Adrenal gland (tissue), 19 donors: ENCODE measurements around the gene ITGA2. TPM values are rescaled to one million over a fixed set of nuclear protein-coding genes. Genes with fewer than 3 reads are reported as not detected.

ENCODE experiments used
- DNase-seq, 7 donors: peaks; one replicate each; pipeline ENCODE4 v3.0.0-alpha.2; 2019 to 2020
- H3K27ac ChIP-seq, 5 donors: fragments of 200-600 bp; sonication (generic) in 4 of 5; 1 replicate in 3 of 5; 2 replicates in 2 of 5; pipeline versions ENCODE4 v1.5.1 to v1.8.0; 2016 to 2020; ENCODE audit warnings: mild to moderate bottlenecking in 1 of 5
- H3K27me3 ChIP-seq: fragments of 200-600 bp; 2 replicates; pipeline ENCODE4 v1.8.0; 2021
- H3K36me3 ChIP-seq, 2 donors: fragments of 200-600 bp; replicated peaks in 1 of 2; 1 replicate in 1 of 2; 2 replicates in 1 of 2; pipeline versions ENCODE4 v1.5.1 to v1.8.0; 2018 to 2022
- H3K4me1 ChIP-seq, 2 donors: fragments of 200-600 bp; replicated peaks in 1 of 2; 1 replicate in 1 of 2; 2 replicates in 1 of 2; pipeline versions ENCODE4 v1.5.1 to v1.8.0; 2018 to 2021
- H3K4me3 ChIP-seq, 4 donors: fragments of 200-600 bp; sonication (generic) in 3 of 4; one replicate each; pipeline ENCODE4 v1.5.1; 2016 to 2018
- H3K9me3 ChIP-seq, 3 donors: fragments of 200-600 bp; sonication (generic) in 1 of 3; replicated peaks in 1 of 3; 1 replicate in 2 of 3; 2 replicates in 1 of 3; pipeline versions ENCODE4 v1.5.1 to v1.8.0; 2016 to 2021
- POLR2A ChIP-seq, 2 donors: fragments of 450-650 bp; IDR thresholded peaks; one replicate each; pipeline ENCODE4 v1.6.1; 2017; ENCODE audit warnings: antibody characterized with exemption in 2 of 2, mild to moderate bottlenecking in 2 of 2, moderate library complexity in 1 of 2
- WGBS, 4 donors: extraction: QIAGEN DNeasy Blood & Tissue Kit in 2 of 4; methylation state at CpG; one replicate each; pipeline versions ENCODE4 v1.1.5 to v1.1.7; 2013 to 2017; 5-methylcytosine and 5-hydroxymethylcytosine counted together
- intact Hi-C, 2 donors: fragments of 100-400 bp; cut with DNase I; formaldehyde crosslinking; loops; one replicate each; pipeline versions ENCODE4 v1.14.1 to v1.15.0; 2022 to 2023
- long read RNA-seq, 10 donors: library from polyadenylated mRNA in 3 of 10; unstranded in 2 of 10; stranded (forward) in 1 of 10; transcript quantifications; one replicate each; pipeline ENCODE4 v2.0.0 and lab custom pipeline, GENCODE V29; 2021 to 2026
- polyA plus RNA-seq, 3 donors: library from polyadenylated mRNA; stranded (reverse); fragments of 200-250 nt in 2 of 3; fragments of 350-450 nt in 1 of 3; fragmentation: Illumina TruSeq in 1 of 3; extraction: RNeasy Lipid Tissue Mini Kit (QIAGEN cat#74804) in 1 of 3; gene quantifications; one replicate each; pipeline ENCODE4 v1.2.3, GENCODE V29; 2013 to 2014
- total RNA-seq, 9 donors: library from RNA; depleted of rRNA in 4 of 9; stranded (reverse); fragments of >200 nt in 4 of 9; fragments of 120-200 nt in 1 of 9; fragmentation: NEBNext Ultra II Directional in 1 of 9; extraction: Animal tissue kit (Norgen Biotek cat#: 25700) in 1 of 9; gene quantifications; one replicate each; pipeline versions ENCODE4 v1.1.0 to v1.2.4, GENCODE V29; 2013 to 2023
- TF ChIP-seq, protein P1 (sequence below), 6 experiments: fragments of 450-650 bp in 4 of 6; fragments of 200-600 bp in 2 of 6; sonication (generic) in 1 of 6; IDR thresholded peaks; 1 replicate in 5 of 6; 2 replicates in 1 of 6; pipeline versions ENCODE4 v1.5.1 to v1.8.0; 2016 to 2021; ENCODE audit warnings: antibody characterized with exemption in 6 of 6, mild to moderate bottlenecking in 2 of 6, moderate library complexity in 1 of 6
- donor health status: healthy with polysubstance abuse.
- donor health status: Bipolar disorder and iron deficiency.
- donor health status: DM: yes; HTN: yes; CAD: no.
- donor health status: DM: no; HTN: no; CAD: no.
- donor health status: DM: no; HTN: no; CAD: no.
- donor health status: DM: yes; HTN: yes; CAD: no.

The ITGA2 gene
- 100 to 1,000 TPM in 1 of 9 donors, 10 to 100 TPM in 7, 1 to 10 TPM in 1; 6.2 to 127 (median 21.8) TPM for total RNA-seq
- polyA plus RNA-seq, result 10 to 100 TPM in 1 of 3 donors, 1 to 10 TPM in 2; 1.8 to 14.5 (median 2.3) TPM
- long read RNA-seq, donor 1, result 0 reads
- long read RNA-seq, donor 2, result 0 reads
- long read RNA-seq, donor 3, result 0 reads
- long read RNA-seq, donor 4, partial matches to known transcripts, result 9 of 16 reads
- long read RNA-seq, donor 4, other reads (novel, unspliced or antisense), result 7 of 16 reads
- long read RNA-seq, donor 5, full-length matches to known transcripts, result 3 of 28 reads
- long read RNA-seq, donor 5, partial matches to known transcripts, result 9 of 28 reads
- long read RNA-seq, donor 5, other reads (novel, unspliced or antisense), result 16 of 28 reads
- long read RNA-seq, donor 6, partial matches to known transcripts, result 15 of 20 reads
- long read RNA-seq, donor 6, other reads (novel, unspliced or antisense), result 5 of 20 reads
- long read RNA-seq, donor 7, result 0 reads
- long read RNA-seq, donor 8, result 0 reads
- long read RNA-seq, donor 9, full-length matches to known transcripts, result 1 of 1 reads
- long read RNA-seq, donor 9, partial matches to known transcripts, result 0 of 1 reads
- long read RNA-seq, donor 9, other reads (novel, unspliced or antisense), result 0 of 1 reads
- long read RNA-seq, donor 10, full-length matches to known transcripts, result 1 of 1 reads
- long read RNA-seq, donor 10, partial matches to known transcripts, result 0 of 1 reads
- long read RNA-seq, donor 10, other reads (novel, unspliced or antisense), result 0 of 1 reads

DNA sequence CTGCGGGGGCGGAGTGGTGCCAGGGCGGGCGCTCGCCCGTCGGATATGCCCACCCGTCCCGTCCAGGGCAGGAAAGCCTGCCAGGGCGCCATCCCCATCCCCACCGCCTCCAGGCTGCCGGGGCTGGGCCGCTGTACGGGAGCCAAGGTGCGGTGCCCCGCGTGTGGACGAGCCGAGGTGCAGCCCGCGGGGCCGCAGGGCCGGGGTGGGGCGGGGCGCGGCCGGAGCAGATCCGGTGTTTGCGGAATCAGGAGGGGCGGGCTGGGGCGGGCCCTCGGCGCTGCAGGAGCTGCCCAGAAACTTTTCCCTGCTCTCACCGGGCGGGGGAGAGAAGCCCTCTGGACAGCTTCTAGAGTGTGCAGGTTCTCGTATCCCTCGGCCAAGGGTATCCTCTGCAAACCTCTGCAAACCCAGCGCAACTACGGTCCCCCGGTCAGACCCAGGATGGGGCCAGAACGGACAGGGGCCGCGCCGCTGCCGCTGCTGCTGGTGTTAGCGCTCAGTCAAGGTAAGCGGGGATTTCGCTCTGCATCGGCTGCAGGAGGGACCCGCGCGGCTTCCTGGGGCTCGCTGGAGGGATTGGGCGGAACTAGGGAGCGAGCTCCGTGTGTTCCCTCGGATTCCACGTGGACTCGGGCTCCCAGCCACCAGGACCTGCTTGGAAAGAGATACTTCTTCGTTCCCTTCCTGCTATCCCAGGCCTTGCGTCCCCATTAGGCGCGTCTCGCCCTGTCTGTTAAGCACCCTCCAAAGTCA lies at the start of gene ITGA2:
ITGA2 (plus strand) TSS at position 328 of the 756 bp plus-strand sequence; CDS start at position 445, 117 bp downstream.
- peak; percentile 55 to 75 (median 65) for DNase-seq
- TF ChIP-seq, protein P1, sequence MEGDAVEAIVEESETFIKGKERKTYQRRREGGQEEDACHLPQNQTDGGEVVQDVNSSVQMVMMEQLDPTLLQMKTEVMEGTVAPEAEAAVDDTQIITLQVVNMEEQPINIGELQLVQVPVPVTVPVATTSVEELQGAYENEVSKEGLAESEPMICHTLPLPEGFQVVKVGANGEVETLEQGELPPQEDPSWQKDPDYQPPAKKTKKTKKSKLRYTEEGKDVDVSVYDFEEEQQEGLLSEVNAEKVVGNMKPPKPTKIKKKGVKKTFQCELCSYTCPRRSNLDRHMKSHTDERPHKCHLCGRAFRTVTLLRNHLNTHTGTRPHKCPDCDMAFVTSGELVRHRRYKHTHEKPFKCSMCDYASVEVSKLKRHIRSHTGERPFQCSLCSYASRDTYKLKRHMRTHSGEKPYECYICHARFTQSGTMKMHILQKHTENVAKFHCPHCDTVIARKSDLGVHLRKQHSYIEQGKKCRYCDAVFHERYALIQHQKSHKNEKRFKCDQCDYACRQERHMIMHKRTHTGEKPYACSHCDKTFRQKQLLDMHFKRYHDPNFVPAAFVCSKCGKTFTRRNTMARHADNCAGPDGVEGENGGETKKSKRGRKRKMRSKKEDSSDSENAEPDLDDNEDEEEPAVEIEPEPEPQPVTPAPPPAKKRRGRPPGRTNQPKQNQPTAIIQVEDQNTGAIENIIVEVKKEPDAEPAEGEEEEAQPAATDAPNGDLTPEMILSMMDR (IDR thresholded peaks at IDR 0.05), result no peak
- peak in 1 of 2 donors; percentile 59 for TF ChIP-seq POLR2A (IDR thresholded peaks at IDR 0.05)
- H3K27me3 ChIP-seq, result no peaks in the 10 kb centered on the region
- intact Hi-C loops, result no loop called here
- peaks cover 12 to 19% of the 10 kb centered on the region in 2 donors for H3K4me1 ChIP-seq
- peak within 1 kb of the TSS; percentile 22 to 96 (median 72) for H3K4me3 ChIP-seq
- 0 to 1% (median 0%) methylated on average over 16 to 64 of the region's 64 CpGs for WGBS, 4 donors
- no peaks in the 10 kb centered on the region for H3K9me3 ChIP-seq
- H3K27ac ChIP-seq, result peak within 1 kb of the TSS in 3 of 5 donors; percentile 51 to 71 (median 70)
- H3K36me3 ChIP-seq, result no peaks in the 10 kb centered on the region

DNA sequence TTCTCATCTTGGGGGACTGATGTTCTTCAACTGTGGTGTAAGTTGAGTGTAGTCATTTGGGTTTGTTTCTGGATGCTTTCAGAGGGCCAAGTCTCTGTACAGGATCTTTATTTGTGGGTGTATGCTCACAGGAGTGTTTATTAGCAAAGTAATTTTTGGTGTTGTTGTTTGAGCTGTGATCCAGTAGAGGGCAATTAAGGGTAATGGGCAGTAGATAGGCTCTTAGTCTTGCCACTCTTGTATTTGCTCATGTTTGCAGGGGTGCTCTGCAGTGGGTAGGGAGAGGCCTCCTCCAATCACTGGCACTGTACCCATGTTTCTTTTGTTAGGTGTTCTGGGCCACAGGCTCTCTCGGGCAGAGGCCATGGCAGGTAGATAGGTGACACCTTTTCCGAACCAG lies 45.9 kb upstream of the ITGA2 start:
- H3K4me1 ChIP-seq, result peaks cover 6 to 33% of the 10 kb centered on the region in 2 donors
- intact Hi-C loops, result no loop called here
- no peaks in the 10 kb centered on the region for H3K9me3 ChIP-seq
- no peak overlapping the region for H3K4me3 ChIP-seq
- H3K27me3 ChIP-seq, result no peaks in the 10 kb centered on the region
- DNase-seq, result no peak
- H3K27ac ChIP-seq, result no peak overlapping the region
- TF ChIP-seq POLR2A (IDR thresholded peaks at IDR 0.05), result no peak
- TF ChIP-seq, protein P1 (IDR thresholded peaks at IDR 0.05), result peak in 1 of 6 experiments; percentile 17
- WGBS, 4 donors, result 94 to 100% (median 97%) methylated on average over 2 of the region's 2 CpGs; no CpG with 5 or more reads in 1 of the 4 donors
- peaks cover 0 to 35% of the 10 kb centered on the region in 2 donors for H3K36me3 ChIP-seq

DNA sequence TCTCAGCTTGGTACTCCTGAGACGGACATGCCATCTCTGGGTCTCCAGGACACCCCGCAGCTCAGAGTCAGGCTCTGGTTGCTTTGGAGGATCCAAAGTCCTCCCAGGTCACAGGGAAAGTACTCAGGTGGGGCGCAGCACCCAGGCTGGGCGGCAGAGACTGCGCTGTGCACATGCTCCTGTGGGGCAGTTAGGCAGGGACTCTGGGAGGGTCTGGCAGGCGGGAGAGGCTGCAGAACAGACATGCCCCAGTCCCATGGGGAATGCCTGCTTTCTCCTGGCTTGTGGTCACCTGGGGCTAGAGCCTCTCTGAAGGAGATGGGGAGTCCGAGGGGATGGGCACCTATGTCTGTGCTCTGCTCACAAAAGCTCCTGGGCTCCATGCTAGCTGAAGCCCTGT lies 45.3 kb upstream of the ITGA2 start:
- Histone ChIP-seq H3K27ac (peak overlapping the region in 1 of 5 donors; percentile 14), H3K4me1 (peaks cover 6 to 38% of the 10 kb centered on the region in 2 donors), H3K36me3 (peaks cover 0 to 30% of the 10 kb centered on the region in 2 donors), H3K27me3 (no peaks in the 10 kb centered on the region), H3K9me3 (no peaks in the 10 kb centered on the region), H3K4me3 (no peak overlapping the region)
- no peak for TF ChIP-seq POLR2A (IDR thresholded peaks at IDR 0.05)
- TF ChIP-seq, protein P1 (IDR thresholded peaks at IDR 0.05), result no peak
- intact Hi-C loops, result no loop called here
- DNase-seq, result no peak
- WGBS, 4 donors, result 90 to 98% (median 95%) methylated on average over 6 to 7 of the region's 7 CpGs
